Measurements from ENCODE around the gene LGALSL. TPM values are rescaled to one million over a fixed set of nuclear protein-coding genes. Genes with fewer than 3 reads are reported as not detected.

LGALSL gene
- total RNA-seq, 4 donors from 2014 or later, result 3.8 to 19.6 (median 6.5) TPM

- H3K4me3 ChIP-seq, result no peak overlapping the region
- intact Hi-C loops (cut with DNase I; ENCODE audit: low total_unique reads), result no loop called here
Measured at GRCh38 chr2:64501946-64502345, 48.0 kb downstream of the LGALSL start.

GRCh38 chr2:64502860-64503259, 48.9 kb downstream of the LGALSL start:
- in situ Hi-C loops (cut with MboI; ENCODE audit: low sequenced_read_pairs in 4 of 4), result no loop called here
- no peak for ATAC-seq

More at GRCh38 chr2:64501946-64502345, 48.0 kb downstream of the LGALSL start:
- no peak overlapping the region for H3K27ac ChIP-seq
- H3K9me3 ChIP-seq, result no peaks in the 10 kb centered on the region
- H3K27me3 ChIP-seq, result no peaks in the 10 kb centered on the region
- DNase-seq, result no peak
- in situ Hi-C loops (cut with MboI; ENCODE audit: low sequenced_read_pairs in 4 of 4), result no loop called here
- ATAC-seq, result no peak
- no peak for TF ChIP-seq POLR2A (IDR thresholded peaks at IDR 0.05)
- TF ChIP-seq CTCF (IDR thresholded peaks at IDR 0.05 in 4 of 5, conservative IDR thresholded peaks at IDR 0.05 in 1 of 5), result no peak
- no peaks in the 10 kb centered on the region for H3K36me3 ChIP-seq
- no peaks in the 10 kb centered on the region for H3K4me1 ChIP-seq

GRCh38 chr2:64504774-64505720, 51.1 kb downstream of the LGALSL start:
- Histone ChIP-seq H3K4me3 (no peak overlapping the region), H3K4me1 (no peaks in the 10 kb centered on the region), H3K9me3 (no peaks in the 10 kb centered on the region), H3K27ac (no peak overlapping the region), H3K36me3 (no peaks in the 10 kb centered on the region), H3K27me3 (no peaks in the 10 kb centered on the region)
- TF ChIP-seq POLR2A (IDR thresholded peaks at IDR 0.05) (no peak), CTCF (IDR thresholded peaks at IDR 0.05 in 4 of 5, conservative IDR thresholded peaks at IDR 0.05 in 1 of 5) (no peak)
- in situ Hi-C loops (cut with MboI; ENCODE audit: low sequenced_read_pairs in 4 of 4), result no loop called here
- ATAC-seq (no peak), DNase-seq (no peak)
- intact Hi-C loops (cut with DNase I; ENCODE audit: low total_unique reads), result no loop called here

More at GRCh38 chr2:64502860-64503259, 48.9 kb downstream of the LGALSL start:
- no peaks in the 10 kb centered on the region for H3K36me3 ChIP-seq
- H3K4me3 ChIP-seq, result no peak overlapping the region
- no peaks in the 10 kb centered on the region for H3K9me3 ChIP-seq
- no peaks in the 10 kb centered on the region for H3K4me1 ChIP-seq
- no peak for DNase-seq
- intact Hi-C loops (cut with DNase I; ENCODE audit: low total_unique reads), result no loop called here
- no peak overlapping the region for H3K27ac ChIP-seq
- TF ChIP-seq CTCF (IDR thresholded peaks at IDR 0.05 in 4 of 5, conservative IDR thresholded peaks at IDR 0.05 in 1 of 5), result no peak
- no peak for TF ChIP-seq POLR2A (IDR thresholded peaks at IDR 0.05)
- H3K27me3 ChIP-seq, result no peaks in the 10 kb centered on the region

DNA sequence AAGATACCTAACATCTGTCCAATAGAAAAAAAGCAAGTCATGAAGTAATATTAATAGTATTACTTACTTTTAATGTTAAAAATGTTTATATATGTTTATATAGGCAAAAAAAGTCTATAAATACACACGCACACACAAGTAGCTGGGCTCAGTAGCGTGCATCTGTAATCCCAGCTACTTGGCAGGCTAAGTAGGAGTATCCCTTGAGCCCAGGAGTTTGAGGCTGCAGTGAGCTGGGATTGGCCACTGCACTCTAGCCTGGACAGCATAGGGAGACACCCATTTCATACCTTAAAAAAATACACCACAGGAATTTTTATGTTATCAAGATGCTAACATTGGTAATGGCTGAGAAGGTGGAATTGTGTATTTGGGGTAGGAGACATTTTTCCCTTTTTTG, 52.7 kb downstream of the LGALSL start:
- Histone ChIP-seq H3K4me1 (no peaks in the 10 kb centered on the region), H3K36me3 (no peaks in the 10 kb centered on the region), H3K9me3 (no peaks in the 10 kb centered on the region), H3K4me3 (no peak overlapping the region), H3K27ac (no peak overlapping the region), H3K27me3 (no peaks in the 10 kb centered on the region)
- in situ Hi-C loops (cut with MboI; ENCODE audit: low sequenced_read_pairs in 4 of 4) (no loop called here), intact Hi-C loops (cut with DNase I; ENCODE audit: low total_unique reads) (no loop called here)
- ATAC-seq (no peak), DNase-seq (no peak)
- TF ChIP-seq CTCF (IDR thresholded peaks at IDR 0.05 in 4 of 5, conservative IDR thresholded peaks at IDR 0.05 in 1 of 5) (no peak), POLR2A (IDR thresholded peaks at IDR 0.05) (no peak)

Other genes with a start within 250 kb of the LGALSL start
- 10 to 100 TPM; 13.9 to 18.1 (median 14.8) TPM for gene AFTPH, start 70.2 kb downstream of the LGALSL start, total RNA-seq
- gene SERTAD2, start 199.8 kb downstream of the LGALSL start, total RNA-seq, result 10 to 100 TPM in 1 of 4 donors, 1 to 10 TPM in 3; 7.3 to 10.6 (median 8.7) TPM